OCI-LY3 (cell line): ENCODE measurements around the gene VIL1.

Experiments
- H2AFZ ChIP-seq: fragments of 200-600, 300-600 bp; shearing (Covaris generic); 2 replicates; pipeline ENCODE4 v1.6.0; 2014; ENCODE audit warnings: antibody characterized with exemption, low read depth, low read length
- H3K27ac ChIP-seq: fragments of 200-600, 300-600 bp; sonication (generic); 2 replicates; pipeline ENCODE4 v1.5.1; 2014; ENCODE audit warnings: mild to moderate bottlenecking, low read length, moderate library complexity, mixed read lengths
- H3K27me3 ChIP-seq: fragments of 200-600, 300-600 bp; sonication (generic); 2 replicates; pipeline ENCODE4 v1.6.1; 2014; ENCODE audit warnings: low read depth, low read length, mixed read lengths
- H3K36me3 ChIP-seq: fragments of 200-600, 300-600 bp; sonication (generic); replicated peaks from 2 replicates; pipeline ENCODE3; 2014; ENCODE audit warnings: low read depth, low read length, mixed read lengths
- H3K4me1 ChIP-seq: fragments of 300-600, 200-600 bp; sonication (generic); 2 replicates; pipeline ENCODE4 v1.6.1; 2014; ENCODE audit warnings: low read length, mixed read lengths
- H3K4me2 ChIP-seq: fragments of 200-600, 300-600 bp; sonication (generic); 2 replicates; pipeline ENCODE4 v1.6.1; 2014; ENCODE audit warnings: low read length, mixed read lengths
- H3K4me3 ChIP-seq: fragments of 300-600, 200-600 bp; sonication (generic); 2 replicates; pipeline ENCODE4 v1.5.1; 2014; ENCODE audit warnings: antibody characterized with exemption, mild to moderate bottlenecking, low read length, moderate library complexity
- H3K79me2 ChIP-seq: fragments of 300-600, 200-600 bp; shearing (Covaris generic); 2 replicates; pipeline ENCODE4 v1.6.1; 2014; ENCODE audit warnings: mild to moderate bottlenecking, low read length, mixed read lengths
- H3K9ac ChIP-seq: fragments of 300-600, 200-600 bp; shearing (Covaris generic); 2 replicates; pipeline ENCODE4 v1.6.0; 2014; ENCODE audit warnings: mild to moderate bottlenecking, low read length, moderate library complexity
- H3K9me3 ChIP-seq: fragments of 200-600, 300-600 bp; shearing (Covaris generic); 2 replicates; pipeline ENCODE4 v1.6.1; 2014; ENCODE audit warnings: low read length, mixed read lengths; ENCODE audit not compliant: insufficient read depth
- H4K20me1 ChIP-seq: fragments of 200-600, 300-600 bp; sonication (generic); 2 replicates; pipeline ENCODE4 v1.6.1; 2016; ENCODE audit warnings: low read length, mixed read lengths; ENCODE audit not compliant: insufficient read depth
- EZH2phosphoT487 ChIP-seq: fragments of 200-600 bp; shearing (Covaris generic); IDR thresholded peaks from 2 replicates; pipeline ENCODE4 v1.6.1; 2018; ENCODE audit warnings: antibody characterized with exemption, mixed run types, low read depth
- TF ChIP-seq, protein P1 (sequence below): fragments of 200-600, 300-600 bp; sonication (generic); IDR thresholded peaks from 2 replicates; pipeline ENCODE4 v1.5.1; 2014; ENCODE audit warnings: antibody characterized with exemption, low read length, low read depth

VIL1 gene

DNA sequence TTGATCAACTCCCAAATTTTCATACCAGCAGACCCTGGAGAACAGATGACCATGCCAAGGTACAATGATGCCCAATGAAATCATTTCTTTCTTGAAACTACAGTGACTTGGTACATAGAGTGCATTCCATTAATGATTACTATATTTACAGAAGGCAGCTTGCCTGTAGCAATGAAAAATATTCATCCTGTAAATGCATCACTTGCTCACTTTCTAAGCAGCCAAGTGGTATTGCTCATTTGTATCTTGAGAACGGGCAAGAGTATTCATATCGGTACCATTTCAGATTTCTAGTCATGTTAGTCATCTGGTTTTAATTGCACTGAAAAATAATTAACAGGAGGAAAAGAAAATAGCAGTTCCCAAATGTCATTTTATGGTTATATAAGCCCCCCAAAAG, 59.6 kb downstream of the VIL1 start:
- H3K36me3 ChIP-seq: peaks cover 21% of the 10 kb centered on the region

DNA sequence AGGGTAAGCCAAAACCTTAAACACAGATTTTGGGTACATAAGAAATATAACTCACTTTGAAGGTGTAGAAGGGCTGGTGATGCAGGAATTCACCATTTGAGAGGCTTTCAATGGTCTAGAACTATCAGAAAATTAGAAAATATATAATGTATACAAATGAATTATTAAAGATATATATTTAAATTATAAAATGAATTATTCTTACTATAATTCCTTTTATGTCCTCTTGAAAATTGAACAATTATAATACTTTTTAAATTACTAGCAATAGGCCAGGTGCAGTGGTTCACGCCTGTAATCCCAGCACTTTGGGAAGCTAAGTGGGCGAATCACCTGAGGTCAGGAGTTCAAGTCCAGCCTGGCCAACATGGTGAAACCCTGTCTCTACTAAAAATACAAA, 60.7 kb downstream of the VIL1 start:
- no peaks in the 10 kb centered on the region for H3K9me3 ChIP-seq
- no peak for TF ChIP-seq EZH2phosphoT487
- TF ChIP-seq, protein P1, sequence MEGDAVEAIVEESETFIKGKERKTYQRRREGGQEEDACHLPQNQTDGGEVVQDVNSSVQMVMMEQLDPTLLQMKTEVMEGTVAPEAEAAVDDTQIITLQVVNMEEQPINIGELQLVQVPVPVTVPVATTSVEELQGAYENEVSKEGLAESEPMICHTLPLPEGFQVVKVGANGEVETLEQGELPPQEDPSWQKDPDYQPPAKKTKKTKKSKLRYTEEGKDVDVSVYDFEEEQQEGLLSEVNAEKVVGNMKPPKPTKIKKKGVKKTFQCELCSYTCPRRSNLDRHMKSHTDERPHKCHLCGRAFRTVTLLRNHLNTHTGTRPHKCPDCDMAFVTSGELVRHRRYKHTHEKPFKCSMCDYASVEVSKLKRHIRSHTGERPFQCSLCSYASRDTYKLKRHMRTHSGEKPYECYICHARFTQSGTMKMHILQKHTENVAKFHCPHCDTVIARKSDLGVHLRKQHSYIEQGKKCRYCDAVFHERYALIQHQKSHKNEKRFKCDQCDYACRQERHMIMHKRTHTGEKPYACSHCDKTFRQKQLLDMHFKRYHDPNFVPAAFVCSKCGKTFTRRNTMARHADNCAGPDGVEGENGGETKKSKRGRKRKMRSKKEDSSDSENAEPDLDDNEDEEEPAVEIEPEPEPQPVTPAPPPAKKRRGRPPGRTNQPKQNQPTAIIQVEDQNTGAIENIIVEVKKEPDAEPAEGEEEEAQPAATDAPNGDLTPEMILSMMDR: no peak
- no peaks in the 10 kb centered on the region for H3K79me2 ChIP-seq
- no peak overlapping the region for H3K4me3 ChIP-seq
- H3K9ac ChIP-seq: no peak overlapping the region
- H3K4me2 ChIP-seq: no peak overlapping the region
- H3K36me3 ChIP-seq: peaks cover 13% of the 10 kb centered on the region
- no peak overlapping the region for H3K27ac ChIP-seq
- no peaks in the 10 kb centered on the region for H3K27me3 ChIP-seq
- no peak overlapping the region for H2AFZ ChIP-seq
- peaks cover 10% of the 10 kb centered on the region for H3K4me1 ChIP-seq
- no peaks in the 10 kb centered on the region for H4K20me1 ChIP-seq

More for the DNA sequence above, 59.6 kb downstream of the VIL1 start:
- Histone ChIP-seq H3K4me1 (peaks cover 10% of the 10 kb centered on the region), H3K79me2 (no peaks in the 10 kb centered on the region), H3K4me3 (no peak overlapping the region), H3K27ac (no peak overlapping the region), H2AFZ (no peak overlapping the region), H3K9me3 (no peaks in the 10 kb centered on the region), H4K20me1 (no peaks in the 10 kb centered on the region), H3K4me2 (no peak overlapping the region), H3K27me3 (no peaks in the 10 kb centered on the region), H3K9ac (no peak overlapping the region)
- TF ChIP-seq, protein P1: no peak
- no peak for TF ChIP-seq EZH2phosphoT487

DNA sequence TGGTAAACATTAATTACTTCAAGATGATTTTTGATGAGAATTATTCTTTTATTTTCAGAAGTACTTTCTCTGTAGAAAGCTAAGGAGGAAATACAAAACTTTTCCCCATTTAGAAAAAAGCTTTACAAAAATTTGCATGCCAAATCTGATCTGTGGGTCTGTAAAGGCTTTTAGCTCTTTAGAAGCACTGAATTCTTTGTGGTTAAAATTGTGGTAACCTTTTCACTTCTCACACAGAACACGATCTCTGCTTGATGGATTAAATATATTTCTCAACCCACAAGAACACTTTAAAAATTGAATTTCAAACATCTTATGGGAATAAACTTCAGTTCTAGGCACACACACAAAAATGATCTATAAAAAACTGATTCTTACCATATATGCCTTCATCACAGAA, 63.7 kb downstream of the VIL1 start:
- H3K9me3 ChIP-seq: no peaks in the 10 kb centered on the region
- H3K27me3 ChIP-seq: no peaks in the 10 kb centered on the region
- H3K27ac ChIP-seq: no peak overlapping the region
- TF ChIP-seq, protein P1: no peak
- no peak for TF ChIP-seq EZH2phosphoT487
- peaks cover 13% of the 10 kb centered on the region for H3K36me3 ChIP-seq
- H3K79me2 ChIP-seq: no peaks in the 10 kb centered on the region
- H3K4me3 ChIP-seq: no peak overlapping the region
- H3K4me2 ChIP-seq: no peak overlapping the region
- no peak overlapping the region for H2AFZ ChIP-seq
- peaks cover 10% of the 10 kb centered on the region for H3K4me1 ChIP-seq
- no peak overlapping the region for H3K9ac ChIP-seq
- H4K20me1 ChIP-seq: no peaks in the 10 kb centered on the region

DNA sequence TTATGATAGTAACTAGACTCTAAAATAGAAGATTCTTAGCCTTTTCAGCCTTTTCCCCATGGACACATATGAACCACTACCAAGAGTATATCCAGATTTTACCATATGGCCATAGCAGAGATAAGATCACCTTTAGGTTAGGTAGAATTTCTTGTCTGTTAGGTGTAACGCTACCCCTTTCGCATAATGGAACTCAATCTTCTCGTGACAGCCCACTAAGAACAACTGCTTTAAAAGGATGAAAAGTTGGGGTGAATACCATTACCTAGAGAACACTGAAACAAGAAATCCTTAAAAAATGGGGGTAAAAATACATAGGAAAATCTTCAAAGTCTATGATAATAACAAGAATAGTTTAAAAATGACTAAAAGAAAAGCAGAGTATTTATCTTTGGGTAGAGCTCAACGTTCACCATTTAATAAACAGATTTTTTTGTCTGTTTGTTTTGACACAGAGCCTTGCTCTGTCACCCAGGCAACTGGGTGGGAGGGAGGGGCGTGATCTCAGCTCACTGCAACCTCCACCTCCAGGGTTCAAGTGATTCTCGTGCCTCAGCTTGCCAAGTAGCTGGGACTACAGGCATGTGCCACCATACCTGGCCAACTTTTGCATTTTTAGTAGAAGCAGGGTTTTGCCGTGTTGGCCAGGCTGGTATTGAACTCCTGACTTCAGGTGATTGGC, 67.2 kb downstream of the VIL1 start:
- H3K27me3 ChIP-seq: no peaks in the 10 kb centered on the region
- H3K27ac ChIP-seq: no peak overlapping the region
- H4K20me1 ChIP-seq: no peaks in the 10 kb centered on the region
- H3K4me3 ChIP-seq: no peak overlapping the region
- no peaks in the 10 kb centered on the region for H3K9me3 ChIP-seq
- H2AFZ ChIP-seq: no peak overlapping the region
- H3K9ac ChIP-seq: no peak overlapping the region
- H3K4me2 ChIP-seq: no peak overlapping the region
- peaks cover 10% of the 10 kb centered on the region for H3K4me1 ChIP-seq
- no peaks in the 10 kb centered on the region for H3K79me2 ChIP-seq
- TF ChIP-seq EZH2phosphoT487: no peak
- TF ChIP-seq, protein P1: no peak
- peaks cover 17% of the 10 kb centered on the region for H3K36me3 ChIP-seq
